ENCODE measurements around the gene ETDC.
"Not testable (repeated sequence)": the region's sequence is repeated elsewhere in the genome, so short reads cannot be mapped to it uniquely, and the experiment has no call there.

ETDC gene

GRCh38 chrX:135309430-135309923 lies at the start of gene ETDC:
Gene ETDC (plus strand): TSS chrX:135309480. CDS start chrX:135309480, 0 bp downstream.
- DNase-seq, result no peak

GRCh38 chrX:135260976-135261375 lies 48.3 kb upstream of the ETDC start:
- DNase-seq, result not testable (repeated sequence)

GRCh38 chrX:135263376-135263775 lies 45.9 kb upstream of the ETDC start:
- not testable (repeated sequence) for DNase-seq

- DNase-seq, result no peak
Measured at GRCh38 chrX:135264206-135264605, 45.1 kb upstream of the ETDC start.

GRCh38 chrX:135273162-135273561 lies 36.1 kb upstream of the ETDC start:
- DNase-seq, result no peak

- DNase-seq, result no peak
Measured at GRCh38 chrX:135275973-135276372, 33.3 kb upstream of the ETDC start.

- DNase-seq, result no peak
Measured at GRCh38 chrX:135287266-135287823, 21.9 kb upstream of the ETDC start.

GRCh38 chrX:135295238-135295943 lies 13.9 kb upstream of the ETDC start:
- no peak for DNase-seq

GRCh38 chrX:135295944-135296305 lies 13.4 kb upstream of the ETDC start:
- no peak for DNase-seq

- DNase-seq, result no peak
Measured at GRCh38 chrX:135302269-135302873, 6.9 kb upstream of the ETDC start.

- no peak for DNase-seq
Measured at GRCh38 chrX:135304741-135305140, 4.5 kb upstream of the ETDC start.

GRCh38 chrX:135307171-135307570 lies 2.1 kb upstream of the ETDC start:
- DNase-seq, result no peak

GRCh38 chrX:135308345-135308855 lies 880 bp upstream of the ETDC start:
- no peak for DNase-seq

GRCh38 chrX:135315864-135316263 lies 6.6 kb downstream of the ETDC start:
- no peak for DNase-seq

GRCh38 chrX:135324463-135324862 lies 15.2 kb downstream of the ETDC start:
- DNase-seq, result no peak

- DNase-seq, result not testable (repeated sequence)
Measured at GRCh38 chrX:135325036-135325818, 15.9 kb downstream of the ETDC start.

GRCh38 chrX:135327299-135327698 lies 18.0 kb downstream of the ETDC start:
- no peak for DNase-seq

- DNase-seq, result no peak
Measured at GRCh38 chrX:135328421-135329005, 19.2 kb downstream of the ETDC start.

- DNase-seq, result no peak
Measured at GRCh38 chrX:135330706-135331105, 21.4 kb downstream of the ETDC start.

- no peak for DNase-seq
Measured at GRCh38 chrX:135331525-135331924, 22.2 kb downstream of the ETDC start.

GRCh38 chrX:135340831-135341230 lies 31.6 kb downstream of the ETDC start:
- DNase-seq, result no peak

- DNase-seq, result no peak
Measured at GRCh38 chrX:135345107-135345589, 35.9 kb downstream of the ETDC start.

GRCh38 chrX:135346975-135347374 lies 37.7 kb downstream of the ETDC start:
- no peak for DNase-seq

All from NK-92 treated with Interleukin-12 subunit alpha and Interleukin-12 subunit beta, amount 100 ng/mL, for 24 hours (cell line).